ENCODE measurements around the gene STAT6. TPM values are rescaled to one million over a fixed set of nuclear protein-coding genes. Genes with fewer than 3 reads are reported as not detected.

Gene STAT6
- total and polyA plus RNA-seq, 10 of the 15 experiments (the other 5 are each of a cell fraction or from before 2014, with no cell fraction given), result 14.2 to 176 (median 89.6) TPM

DNA sequence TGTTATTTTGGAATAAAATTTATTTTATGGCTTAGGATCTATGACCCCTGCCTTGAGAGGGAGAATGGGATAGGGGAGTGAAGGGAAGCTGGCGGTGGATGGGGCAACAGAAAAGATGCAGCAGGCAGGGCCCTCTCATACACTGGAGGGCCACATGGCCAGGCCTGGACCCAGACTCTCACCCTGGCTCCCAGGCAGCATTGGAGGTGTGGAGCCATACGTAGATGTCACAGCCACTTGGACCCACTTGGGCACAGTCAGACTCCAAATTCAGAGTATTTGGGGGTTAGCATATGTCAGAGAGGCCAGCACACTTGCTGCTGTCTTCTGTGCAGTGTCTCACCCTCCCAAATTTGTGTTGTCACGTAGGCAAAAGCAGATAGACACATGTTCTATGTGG is 15.7 kb downstream of the STAT6 start:
- RAD21 ChIA-PET (ENCODE audit: unreplicated experiment), result interaction anchor here (5.1 kb wide), 1 partner anchor 15 kb away, joined by 125 read pairs; the partner anchor contains the start of gene STAT6
- intact Hi-C loops (cut with micrococcal nuclease; ENCODE audit: unreplicated experiment), result no loop called here
- TF ChIP-seq NR2F1 (conservative IDR thresholded peaks at IDR 0.05) (no peak), POLR2A (IDR thresholded peaks at IDR 0.05; ENCODE audit: low read depth, low read length) (0 out of 2 replicates have a peak, but pooled peaks have one; percentile 24)
- H4K20me1 ChIP-seq (ENCODE audit: control insufficient read depth, insufficient read depth), result no peaks in the 10 kb centered on the region
- H3K9ac ChIP-seq (ENCODE audit: control insufficient read depth, insufficient read depth, low read length), result no peak overlapping the region
- no peaks in the 10 kb centered on the region for H3K27me3 ChIP-seq (replicated peaks in 1 of 2; ENCODE audit: control insufficient read depth in 2 of 2, insufficient read depth in 2 of 2, low read length in 1 of 2)
- H3K4me2 ChIP-seq (ENCODE audit: control insufficient read depth, insufficient read depth), result no peak overlapping the region
- WGBS (ENCODE audit: insufficient coverage, insufficient replicate concordance, low lambda C conversion rate, missing lambda C conversion rate), result 96% methylated on average over 3 of the region's 3 CpGs
- peaks cover 35% of the 10 kb centered on the region for H3K4me1 ChIP-seq (ENCODE audit: control insufficient read depth, insufficient read depth, low read length)
- peaks cover 17 to 35% of the 10 kb centered on the region in 2 experiments for H3K36me3 ChIP-seq (ENCODE audit: control insufficient read depth in 2 of 2, insufficient read depth in 2 of 2, low read length in 1 of 2)
- H2AFZ ChIP-seq (ENCODE audit: control insufficient read depth, low read depth, low read length), result no peak overlapping the region
- CTCF ChIA-PET, result interaction anchor here (1.0 to 4.2 kb wide), 3 partner anchors 14 to 26 kb away, joined by 3 to 22 read pairs (median 14); partner anchors contain the start of gene STAT6
- POLR2A ChIA-PET, result interaction anchor here (1.0 to 7.6 kb wide), 4 partner anchors 15 to 30 kb away, joined by 3 to 74 read pairs (median 21); partner anchors contain the start of genes NEMP1 and STAT6
- no TSS peak for BruUV-seq (replicated peaks)
- in situ Hi-C loops (cut with MboI), result no loop called here
- no peak overlapping the region for H3K4me3 ChIP-seq
- H3K9me3 ChIP-seq (replicated peaks; ENCODE audit: control insufficient read depth, insufficient read depth, low read length), result no peaks in the 10 kb centered on the region
- SMC1A ChIA-PET (ENCODE audit: uncharacterized antibody, unreplicated experiment), result interaction anchor here (1.7 to 10.4 kb wide), 3 partner anchors 13 to 24 kb away, joined by 4 to 169 read pairs (median 120); partner anchors contain the start of gene STAT6
- H3K27ac ChIP-seq (ENCODE audit: control insufficient read depth, insufficient read depth), result peak overlapping the region; percentile 33
- H3K79me2 ChIP-seq (ENCODE audit: control insufficient read depth, insufficient read depth, low read length), result peaks cover 21% of the 10 kb centered on the region
- FAIRE-seq (no peak), ATAC-seq (no peak), DNase-seq (ENCODE audit: low read depth, low spot score) (no peak)

DNA sequence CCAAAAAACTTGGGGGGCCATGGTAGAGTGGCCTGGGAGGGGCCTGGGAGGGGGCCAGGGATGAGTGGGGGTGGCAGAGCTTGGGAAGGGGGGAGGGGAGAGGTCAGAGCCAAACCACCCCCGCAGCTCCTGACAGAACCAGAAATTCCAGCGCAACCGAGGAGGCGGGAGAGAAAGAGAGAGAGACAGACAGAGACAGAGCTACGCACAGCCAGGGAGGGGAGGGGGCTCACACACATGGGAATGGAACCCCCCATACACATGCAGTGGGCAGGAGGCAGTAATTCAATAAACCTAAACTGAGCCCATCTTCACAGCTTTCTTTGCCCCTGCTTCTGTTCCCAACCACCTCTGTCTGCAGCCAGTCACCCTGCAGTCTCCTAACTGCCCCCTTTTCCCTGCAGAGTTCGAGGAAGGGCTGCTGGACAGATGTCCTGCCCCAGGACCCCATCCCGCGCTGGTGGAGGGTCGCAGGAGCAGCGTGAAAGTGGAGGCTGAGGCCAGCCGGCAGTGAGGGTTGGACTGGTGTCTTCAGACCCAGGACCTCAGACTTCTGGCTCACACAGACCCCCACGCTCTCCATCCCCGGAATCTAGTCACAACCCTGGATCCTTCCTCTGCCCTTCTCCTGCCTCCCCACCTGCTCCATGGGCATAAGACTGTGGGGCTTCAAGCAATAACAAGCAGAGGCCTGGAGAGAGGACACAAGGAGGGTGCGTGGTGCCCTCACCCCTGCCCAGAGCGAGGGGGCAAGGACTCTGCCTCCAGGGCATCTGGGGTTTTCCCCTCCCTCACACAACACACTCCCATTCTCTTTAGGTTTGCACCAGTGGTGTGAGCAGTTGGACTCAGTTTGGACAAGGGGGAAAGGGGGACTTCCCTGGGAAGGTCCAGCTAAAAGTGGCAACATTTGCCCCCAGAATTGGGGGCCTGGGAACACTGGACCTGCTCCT is 16.7 kb downstream of the STAT6 start:
- Histone ChIP-seq H3K4me1 (ENCODE audit: control insufficient read depth, insufficient read depth, low read length) (peaks cover 36% of the 10 kb centered on the region), H3K27me3 (replicated peaks in 1 of 2; ENCODE audit: control insufficient read depth in 2 of 2, insufficient read depth in 2 of 2, low read length in 1 of 2) (no peaks in the 10 kb centered on the region), H4K20me1 (ENCODE audit: control insufficient read depth, insufficient read depth) (no peaks in the 10 kb centered on the region), H3K9ac (ENCODE audit: control insufficient read depth, insufficient read depth, low read length) (peak overlapping the region; percentile 53; the same call in 1 of the 2 replicates), H3K4me2 (ENCODE audit: control insufficient read depth, insufficient read depth) (peak overlapping the region; percentile 97), H2AFZ (ENCODE audit: control insufficient read depth, low read depth, low read length) (no peak overlapping the region), H3K27ac (ENCODE audit: control insufficient read depth, insufficient read depth) (peak overlapping the region; percentile 80), H3K4me3 (peak overlapping the region; percentile 75; the same call in 1 of the 2 replicates), H3K79me2 (ENCODE audit: control insufficient read depth, insufficient read depth, low read length) (peaks cover 29% of the 10 kb centered on the region), H3K36me3 (ENCODE audit: control insufficient read depth in 2 of 2, insufficient read depth in 2 of 2, low read length in 1 of 2) (peaks cover 17 to 27% of the 10 kb centered on the region in 2 experiments), H3K9me3 (replicated peaks; ENCODE audit: control insufficient read depth, insufficient read depth, low read length) (no peaks in the 10 kb centered on the region)
- in situ Hi-C loops (cut with MboI) (no loop called here), intact Hi-C loops (cut with micrococcal nuclease; ENCODE audit: unreplicated experiment) (no loop called here)
- ATAC-seq (0 out of 3 replicates have a peak, but pooled peaks have one; percentile 1), DNase-seq (ENCODE audit: low read depth, low spot score) (no peak), FAIRE-seq (no peak)
- RAD21 ChIA-PET (ENCODE audit: unreplicated experiment), result interaction anchor here (0.7 to 8.8 kb wide), 11 partner anchors 9 to 135 kb away, joined by 3 to 199 read pairs (median 5); partner anchors contain the start of genes NEMP1, SHMT2 and STAT6
- CTCF ChIA-PET, result interaction anchor here (0.6 to 9.0 kb wide), 22 partner anchors 12 to 364 kb away, joined by 3 to 205 read pairs (median 4); partner anchors contain the start of genes LRP1, NEMP1 and STAT6
- no TSS peak for BruUV-seq (replicated peaks)
- SMC1A ChIA-PET (ENCODE audit: uncharacterized antibody, unreplicated experiment), result interaction anchor here (0.7 to 10.4 kb wide), 8 partner anchors 9 to 87 kb away, joined by 3 to 169 read pairs (median 14); partner anchors contain the start of genes NEMP1, STAT6 and TAC3
- WGBS (ENCODE audit: insufficient coverage, insufficient replicate concordance, low lambda C conversion rate, missing lambda C conversion rate), result 60% methylated on average over 12 of the region's 15 CpGs
- POLR2A ChIA-PET, result interaction anchor here (0.6 to 7.6 kb wide), 7 partner anchors 15 to 341 kb away, joined by 3 to 74 read pairs (median 4); partner anchors contain the start of genes NEMP1 and STAT6
- TF ChIP-seq POLR2AphosphoS5 (IDR thresholded peaks at IDR 0.05; ENCODE audit: low read length), result peak; percentile 80; the same call in 1 of the 2 replicates
- peak; percentile 29; the same call in 1 of the 2 replicates for TF ChIP-seq POLR2A (IDR thresholded peaks at IDR 0.05; ENCODE audit: low read depth, low read length)
- 0 out of 2 replicates have a peak, but pooled peaks have one; percentile 7 for TF ChIP-seq TAF1 (IDR thresholded peaks at IDR 0.05; ENCODE audit: borderline replicate concordance, low read depth, low read length)
- 0 out of 2 replicates have a peak, but pooled peaks have one; percentile 1 for TF ChIP-seq TCF3 (IDR thresholded peaks at IDR 0.05; ENCODE audit: borderline replicate concordance, insufficient read depth, low read depth, low read length)
- TF ChIP-seq POLR2AphosphoS2 (IDR thresholded peaks at IDR 0.05; ENCODE audit: low read depth, low read length), result peak; percentile 83; the same call in 1 of the 2 replicates
- 0 out of 2 replicates have a peak, but pooled peaks have one; percentile 43 for TF ChIP-seq ZBED1 (IDR thresholded peaks at IDR 0.05; ENCODE audit: borderline replicate concordance)
- TF ChIP-seq EGR1 (IDR thresholded peaks at IDR 0.05; ENCODE audit: borderline replicate concordance in 1 of 2, low read depth in 2 of 2, low read length in 2 of 2), result 0 out of 3 replicates have a peak, but pooled peaks of 1 of the 2 experiments have one; percentile 11
- TF ChIP-seq, protein P1, sequence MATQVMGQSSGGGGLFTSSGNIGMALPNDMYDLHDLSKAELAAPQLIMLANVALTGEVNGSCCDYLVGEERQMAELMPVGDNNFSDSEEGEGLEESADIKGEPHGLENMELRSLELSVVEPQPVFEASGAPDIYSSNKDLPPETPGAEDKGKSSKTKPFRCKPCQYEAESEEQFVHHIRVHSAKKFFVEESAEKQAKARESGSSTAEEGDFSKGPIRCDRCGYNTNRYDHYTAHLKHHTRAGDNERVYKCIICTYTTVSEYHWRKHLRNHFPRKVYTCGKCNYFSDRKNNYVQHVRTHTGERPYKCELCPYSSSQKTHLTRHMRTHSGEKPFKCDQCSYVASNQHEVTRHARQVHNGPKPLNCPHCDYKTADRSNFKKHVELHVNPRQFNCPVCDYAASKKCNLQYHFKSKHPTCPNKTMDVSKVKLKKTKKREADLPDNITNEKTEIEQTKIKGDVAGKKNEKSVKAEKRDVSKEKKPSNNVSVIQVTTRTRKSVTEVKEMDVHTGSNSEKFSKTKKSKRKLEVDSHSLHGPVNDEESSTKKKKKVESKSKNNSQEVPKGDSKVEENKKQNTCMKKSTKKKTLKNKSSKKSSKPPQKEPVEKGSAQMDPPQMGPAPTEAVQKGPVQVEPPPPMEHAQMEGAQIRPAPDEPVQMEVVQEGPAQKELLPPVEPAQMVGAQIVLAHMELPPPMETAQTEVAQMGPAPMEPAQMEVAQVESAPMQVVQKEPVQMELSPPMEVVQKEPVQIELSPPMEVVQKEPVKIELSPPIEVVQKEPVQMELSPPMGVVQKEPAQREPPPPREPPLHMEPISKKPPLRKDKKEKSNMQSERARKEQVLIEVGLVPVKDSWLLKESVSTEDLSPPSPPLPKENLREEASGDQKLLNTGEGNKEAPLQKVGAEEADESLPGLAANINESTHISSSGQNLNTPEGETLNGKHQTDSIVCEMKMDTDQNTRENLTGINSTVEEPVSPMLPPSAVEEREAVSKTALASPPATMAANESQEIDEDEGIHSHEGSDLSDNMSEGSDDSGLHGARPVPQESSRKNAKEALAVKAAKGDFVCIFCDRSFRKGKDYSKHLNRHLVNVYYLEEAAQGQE (IDR thresholded peaks at IDR 0.05; ENCODE audit: low read depth, low read length), result no peak
- TF ChIP-seq CBFB (IDR thresholded peaks at IDR 0.05; ENCODE audit: low read depth), result no peak
